Measurements from ENCODE around the gene ARHGAP26.
"Not testable (repeated sequence)": the region's sequence is repeated elsewhere in the genome, so short reads cannot be mapped to it uniquely, and the experiment has no call there.

Gene ARHGAP26

DNA sequence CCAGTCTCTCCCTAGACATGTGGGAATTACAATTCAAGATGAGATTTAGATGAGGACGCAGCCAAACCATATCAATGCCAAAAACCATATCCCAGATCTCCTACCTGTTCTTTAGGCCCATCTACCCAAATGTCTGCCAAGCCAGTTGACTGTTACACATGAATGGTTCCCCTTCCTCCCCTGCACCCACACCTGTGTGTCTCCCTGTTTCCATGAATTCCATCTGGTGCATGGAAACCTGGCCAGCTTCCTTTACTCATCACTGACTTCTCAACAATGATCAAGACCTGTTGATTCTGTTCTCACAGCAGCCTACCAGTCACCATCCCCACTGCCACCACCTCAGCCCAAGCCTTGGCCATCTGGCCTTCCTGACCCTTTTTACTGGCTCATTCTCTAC, 410.6 kb downstream of the ARHGAP26 start:
- no peak for DNase-seq

DNA sequence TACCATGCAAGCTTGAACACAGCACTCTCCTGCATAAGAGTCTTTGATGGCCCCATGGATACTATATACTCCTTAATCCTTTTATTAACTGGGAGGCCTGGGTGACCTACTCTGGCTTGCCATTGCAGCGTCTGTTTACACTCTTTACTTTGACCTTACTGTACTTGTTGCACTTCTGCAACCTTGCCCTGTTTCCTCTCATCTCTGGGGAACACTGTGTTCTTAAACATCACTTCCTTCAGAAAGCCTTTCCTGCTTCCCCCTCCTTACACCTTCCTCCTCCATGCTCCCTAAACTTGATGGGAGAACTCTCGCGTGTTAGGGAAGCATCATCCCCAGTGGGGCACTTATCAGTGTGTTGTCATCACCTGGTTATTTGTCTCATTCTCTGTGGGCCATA, 411.0 kb downstream of the ARHGAP26 start:
- DNase-seq: no peak

DNA sequence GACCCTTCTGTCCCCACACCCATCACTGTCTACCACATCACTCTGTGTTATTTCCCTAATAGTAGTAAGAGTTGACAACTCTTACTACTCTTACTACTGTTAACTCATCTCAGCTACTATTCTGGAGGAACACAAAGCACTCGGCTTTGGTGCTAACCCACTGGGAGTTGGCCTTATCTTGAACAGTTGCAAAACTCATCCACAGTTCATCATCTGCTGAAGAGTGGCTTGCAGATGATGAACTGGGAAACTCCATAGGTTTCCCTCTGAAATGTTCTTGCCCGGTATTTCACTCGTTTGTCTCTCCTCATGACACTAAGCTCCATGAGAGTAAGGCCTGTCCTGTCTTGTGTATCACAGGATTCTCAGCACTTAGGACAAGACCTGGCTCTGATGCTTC, 411.9 kb downstream of the ARHGAP26 start:
- DNase-seq: no peak

DNA sequence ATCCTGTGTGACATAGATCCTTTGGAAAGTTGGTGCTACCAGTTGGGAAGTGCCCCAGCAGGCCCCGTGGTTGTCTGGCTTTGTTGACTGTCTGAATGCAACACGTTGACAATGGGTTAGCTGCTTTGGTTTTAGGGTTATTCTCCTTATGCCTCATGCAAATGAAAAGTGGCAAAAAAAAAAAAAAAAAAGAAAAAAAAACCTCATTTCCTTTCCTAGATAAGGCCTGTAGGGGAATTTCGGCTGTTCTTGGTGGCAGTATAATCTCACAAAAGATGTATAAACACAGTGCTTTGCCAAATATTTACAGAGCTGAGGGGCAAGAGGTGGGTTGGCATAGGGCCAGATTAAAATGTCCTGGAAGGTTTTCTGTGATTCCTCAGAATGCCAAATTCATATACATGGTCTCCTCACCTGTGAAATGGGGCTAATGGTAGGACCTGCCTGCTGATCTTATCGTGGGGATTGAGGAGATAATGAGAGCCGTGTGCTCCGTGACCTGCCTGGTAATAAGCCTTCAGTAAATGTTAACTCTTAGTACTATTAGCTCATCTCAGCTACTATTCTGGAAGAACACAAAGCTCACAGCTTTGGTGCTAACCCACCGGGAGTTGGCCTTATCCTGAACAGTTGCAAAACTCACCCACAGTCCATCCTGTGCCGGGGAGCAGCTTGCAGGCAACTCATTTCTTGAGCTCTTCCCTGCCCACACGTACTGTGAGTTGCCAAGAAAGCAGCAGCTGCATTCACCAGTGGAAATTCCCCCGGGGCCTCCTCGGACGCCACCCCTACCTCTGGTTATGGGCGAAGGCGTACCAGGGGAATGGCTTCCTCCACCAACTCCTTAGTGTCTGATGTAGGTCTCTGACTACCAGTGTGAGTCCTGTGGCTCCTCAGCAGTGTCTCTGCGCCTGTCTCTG, 413.0 kb downstream of the ARHGAP26 start:
- peak; percentile 63 for DNase-seq

DNA sequence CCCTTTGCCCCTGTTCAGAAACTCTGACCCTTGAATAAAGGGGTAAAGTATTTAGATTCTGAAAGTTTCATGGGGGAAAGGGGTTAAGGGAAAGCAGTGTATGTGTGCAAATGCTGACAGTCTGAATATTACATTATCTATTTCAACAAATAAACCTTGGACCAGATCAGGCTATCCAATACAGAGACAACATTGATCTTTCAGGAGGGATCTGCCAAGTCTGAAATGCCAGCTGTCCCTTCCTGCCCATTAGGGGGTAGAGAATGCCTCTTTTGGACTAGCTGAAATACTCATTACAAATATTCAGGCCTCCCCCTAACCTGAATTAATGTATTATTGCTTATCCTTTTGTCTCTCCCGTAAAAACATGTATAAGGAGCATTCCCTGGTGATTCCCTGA, 413.8 kb downstream of the ARHGAP26 start:
- DNase-seq: no peak

DNA sequence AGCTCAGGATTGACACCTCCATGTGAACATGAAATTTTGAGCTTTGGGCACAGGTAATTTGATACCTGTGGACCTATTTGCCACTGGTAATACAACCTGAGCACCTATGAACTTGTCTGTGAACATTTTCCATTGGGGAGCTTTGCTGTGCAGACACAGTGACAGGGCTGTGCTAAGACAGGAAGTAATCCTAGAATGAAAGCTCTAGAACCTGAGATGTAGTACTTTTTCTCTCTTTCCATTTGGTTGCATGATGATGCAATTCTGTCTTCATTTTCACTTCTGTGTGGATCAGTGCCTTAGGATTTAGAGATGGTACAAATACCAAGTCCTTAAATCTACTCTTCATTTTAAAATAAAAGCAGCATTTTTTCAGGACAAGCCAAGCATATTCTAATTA, 416.4 kb downstream of the ARHGAP26 start:
- DNase-seq: no peak

DNA sequence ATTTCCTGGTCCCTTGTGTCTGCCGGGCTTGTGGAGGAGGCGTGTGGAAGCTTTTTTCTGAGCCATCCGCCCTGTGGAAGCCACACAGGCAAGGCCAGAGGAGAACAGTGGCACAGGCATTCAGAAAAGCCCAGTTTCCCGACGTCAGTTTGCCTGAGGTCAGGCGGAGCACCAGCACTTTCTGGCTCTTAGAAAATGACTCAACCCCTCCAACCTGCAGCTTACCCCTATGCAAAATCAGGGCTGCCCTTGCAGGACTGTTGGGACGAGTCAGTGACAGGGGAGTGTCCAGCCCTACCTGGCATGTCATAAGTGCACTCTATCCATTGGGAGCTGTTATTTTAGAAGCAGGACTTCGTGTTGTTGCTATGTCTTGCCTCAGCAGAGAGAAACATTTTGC, 417.3 kb downstream of the ARHGAP26 start:
- no peak for DNase-seq

DNA sequence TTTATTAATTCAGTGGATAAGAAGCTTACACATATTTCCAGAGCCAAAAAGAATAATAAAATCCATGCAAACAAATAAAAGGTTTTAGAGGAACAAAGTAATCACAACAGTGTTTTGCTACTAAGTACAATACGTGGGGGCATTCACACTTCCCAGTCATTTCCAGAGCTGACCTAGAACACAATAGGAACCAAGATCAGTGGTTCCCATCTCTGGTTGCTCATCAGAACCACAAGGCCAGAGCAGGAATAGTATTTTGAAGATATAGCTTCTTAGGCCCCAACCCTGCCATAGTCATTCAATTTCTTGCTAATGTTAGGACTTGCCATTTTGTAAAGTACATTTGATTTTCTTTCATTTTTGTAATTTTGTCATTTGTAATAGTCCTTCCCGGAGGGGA, 417.9 kb downstream of the ARHGAP26 start:
- no peak for DNase-seq

DNA sequence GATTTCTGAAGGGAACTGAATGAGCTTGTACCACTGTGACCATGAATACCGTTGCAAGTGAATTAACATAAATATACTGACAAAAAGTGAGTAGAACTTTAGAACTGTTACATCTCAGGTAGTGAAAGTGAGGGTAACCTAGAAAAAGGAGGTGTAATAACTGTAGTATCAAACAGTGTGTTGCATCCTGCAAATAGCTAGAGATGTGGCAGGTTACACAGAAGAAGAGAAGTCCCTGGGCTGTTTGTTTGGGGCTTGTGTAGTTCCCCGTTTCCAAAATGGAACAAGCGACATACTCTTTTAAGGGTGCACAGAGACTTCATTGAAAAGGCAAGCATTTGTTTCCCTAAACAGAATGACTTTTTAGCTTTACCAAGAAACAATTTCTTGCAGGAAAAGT, 418.5 kb downstream of the ARHGAP26 start:
- DNase-seq: no peak

DNA sequence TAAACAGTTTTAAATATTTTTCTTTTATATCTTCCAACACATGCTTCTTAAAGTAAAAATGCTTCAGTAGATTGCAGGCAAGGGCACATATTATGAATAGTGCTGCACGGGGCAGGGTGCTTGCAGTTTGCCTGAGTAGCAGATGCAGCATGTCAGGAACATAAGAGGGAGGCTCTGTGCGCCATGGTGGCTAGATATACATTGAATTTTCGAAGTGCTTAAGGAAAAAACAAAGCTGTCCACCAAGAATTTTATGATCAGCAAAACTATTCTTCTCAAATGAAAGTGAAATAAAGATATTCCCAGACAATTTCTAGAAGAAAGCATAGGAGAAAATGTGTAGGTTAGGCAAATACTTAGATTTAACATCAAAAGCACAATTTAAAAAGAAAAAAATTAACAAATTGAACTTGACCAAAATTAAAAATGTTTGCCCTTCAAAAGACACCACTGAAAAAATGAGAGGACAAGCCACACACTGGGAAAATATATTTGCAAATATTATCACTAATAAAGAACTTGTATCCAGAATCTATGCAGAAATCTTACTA, 420.2 kb downstream of the ARHGAP26 start:
- no peak for DNase-seq

DNA sequence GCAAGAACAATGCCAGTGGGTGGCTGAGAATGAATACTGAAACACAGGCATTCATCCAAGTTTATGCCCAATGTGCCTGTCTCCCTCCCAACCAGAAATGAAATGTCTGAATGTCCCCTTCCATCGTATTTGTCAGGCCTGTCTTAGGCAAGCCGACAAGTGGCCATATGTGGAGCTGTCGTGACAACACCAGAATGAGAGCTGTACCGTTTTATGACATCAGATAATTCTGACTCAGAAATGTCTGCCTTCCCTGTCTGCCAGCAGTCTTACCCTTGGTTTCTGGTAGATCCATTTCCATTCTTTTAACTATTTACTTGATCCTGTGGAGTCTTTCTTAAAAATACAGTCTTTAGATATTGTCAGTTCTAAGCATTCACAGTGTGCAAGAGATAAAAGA, 421.5 kb downstream of the ARHGAP26 start:
- DNase-seq: no peak

DNA sequence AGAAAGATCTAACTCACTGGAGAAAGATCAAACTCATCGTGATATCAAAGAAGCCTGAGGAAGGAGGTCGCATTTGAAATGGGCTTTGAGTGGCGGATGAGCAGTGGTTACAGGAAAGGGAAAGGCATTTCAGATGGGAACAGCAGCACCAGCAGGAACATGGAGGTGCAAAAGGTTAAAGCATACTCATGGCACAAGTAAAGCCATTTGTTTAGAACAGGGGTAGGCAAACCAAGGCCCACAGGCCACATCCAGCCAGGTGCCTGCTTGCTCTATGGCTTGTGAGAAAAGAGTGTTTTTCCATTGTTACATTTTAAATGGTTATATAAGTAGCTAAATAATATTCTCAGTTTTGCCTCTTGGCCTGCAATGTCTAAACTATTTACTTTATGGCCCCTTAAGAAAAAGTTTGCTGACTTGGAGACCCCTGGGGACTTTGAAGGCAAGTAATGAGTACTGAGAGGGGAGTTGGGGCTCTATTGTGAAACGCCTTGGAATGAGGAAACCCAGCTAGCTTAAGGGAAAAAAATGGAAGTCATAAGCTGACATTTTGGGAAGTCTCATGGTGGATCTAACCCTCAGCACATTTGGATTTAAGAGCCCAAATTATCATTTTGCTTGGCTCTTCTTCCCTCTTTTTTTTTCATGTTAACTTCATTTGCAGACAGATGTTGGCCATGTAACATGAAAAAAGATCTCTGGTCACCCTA, 422.2 kb downstream of the ARHGAP26 start:
- DNase-seq: no peak

DNA sequence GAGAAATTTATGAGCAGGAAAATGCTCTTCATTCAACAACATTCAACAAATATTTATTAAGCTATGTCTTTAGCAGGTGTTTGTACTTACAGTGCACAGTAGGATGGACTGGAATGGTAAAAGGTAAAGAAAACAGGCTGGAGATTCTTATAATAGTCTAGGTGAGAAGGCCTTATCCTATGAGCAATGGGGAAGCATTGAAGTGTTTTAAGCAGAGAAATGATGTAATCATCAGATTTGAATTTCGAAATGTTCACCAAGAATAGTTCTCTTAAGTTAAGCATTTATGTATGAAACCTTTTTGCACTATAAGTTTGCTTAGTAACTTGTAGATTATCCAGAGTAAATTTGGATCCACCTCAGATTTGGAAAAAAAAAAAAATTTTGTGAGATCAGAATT, 424.0 kb downstream of the ARHGAP26 start:
- DNase-seq: peak; percentile 47

DNA sequence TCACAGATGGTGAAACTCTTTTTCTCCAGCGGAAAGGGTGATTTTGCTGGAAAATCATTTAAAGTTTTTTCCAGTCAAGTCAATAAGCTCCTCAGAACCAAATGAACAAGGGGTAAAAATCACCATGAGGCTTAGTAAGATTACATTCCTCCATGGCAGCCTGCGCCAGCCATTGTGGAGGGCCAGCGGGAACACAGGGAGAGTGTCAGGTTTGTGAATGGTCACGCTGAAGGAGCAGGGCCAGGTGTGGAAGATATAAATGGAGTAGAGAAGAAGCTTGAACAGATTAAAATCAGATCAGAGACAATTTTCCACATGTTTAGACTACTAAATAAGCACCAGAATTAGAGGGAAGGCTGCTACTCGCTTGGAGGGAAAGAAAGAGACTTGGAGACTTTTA, 424.5 kb downstream of the ARHGAP26 start:
- DNase-seq: no peak

DNA sequence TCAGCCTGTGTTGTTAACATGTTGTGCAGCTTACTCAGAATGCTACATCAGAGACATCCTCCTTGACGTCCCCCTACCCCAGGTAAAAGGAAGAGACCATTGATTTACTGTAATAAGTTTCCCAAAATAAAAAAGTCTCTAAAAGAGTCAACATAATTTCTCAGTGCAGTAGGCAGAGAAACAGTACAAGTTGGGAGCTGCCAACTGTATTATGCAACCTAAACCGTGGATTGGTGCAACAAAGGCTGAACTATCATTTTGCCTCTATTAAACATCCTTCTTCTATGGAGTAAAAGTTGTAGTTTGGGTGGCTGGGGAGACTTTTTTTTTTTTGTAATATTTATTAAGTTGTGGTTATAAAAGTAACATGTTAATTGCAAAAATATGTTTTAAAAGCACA, 425.3 kb downstream of the ARHGAP26 start:
- DNase-seq: no peak

DNA sequence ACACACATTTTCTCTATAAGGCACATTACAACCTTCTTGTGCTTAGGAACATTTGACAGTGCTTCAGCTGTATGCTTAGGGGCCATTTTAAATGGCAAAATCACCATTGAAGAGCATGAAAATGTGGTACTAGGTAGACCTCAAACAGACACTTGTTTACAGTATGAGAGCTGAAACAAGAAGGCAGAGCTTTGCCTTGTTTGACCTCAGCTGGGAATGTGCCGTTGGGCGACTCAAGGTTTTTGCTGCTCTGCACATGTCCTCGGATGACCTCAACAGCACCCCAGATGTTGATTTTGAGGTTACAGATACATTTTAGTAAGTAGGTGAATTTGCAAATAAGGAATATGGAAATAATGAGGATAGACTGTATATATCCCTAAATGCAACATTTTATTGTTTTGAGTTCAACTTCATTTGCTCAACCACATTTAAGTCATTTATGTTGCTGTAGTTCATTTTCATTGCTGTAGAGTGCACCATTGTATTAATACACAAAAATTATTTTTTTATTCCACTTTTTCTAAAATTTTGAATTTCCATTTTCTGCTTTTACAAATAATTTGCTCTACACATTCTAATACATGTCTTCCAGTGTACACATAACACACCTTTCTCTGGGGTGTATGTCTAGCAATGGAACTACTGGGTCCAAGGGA, 426.6 kb downstream of the ARHGAP26 start:
- DNase-seq: no peak

DNA sequence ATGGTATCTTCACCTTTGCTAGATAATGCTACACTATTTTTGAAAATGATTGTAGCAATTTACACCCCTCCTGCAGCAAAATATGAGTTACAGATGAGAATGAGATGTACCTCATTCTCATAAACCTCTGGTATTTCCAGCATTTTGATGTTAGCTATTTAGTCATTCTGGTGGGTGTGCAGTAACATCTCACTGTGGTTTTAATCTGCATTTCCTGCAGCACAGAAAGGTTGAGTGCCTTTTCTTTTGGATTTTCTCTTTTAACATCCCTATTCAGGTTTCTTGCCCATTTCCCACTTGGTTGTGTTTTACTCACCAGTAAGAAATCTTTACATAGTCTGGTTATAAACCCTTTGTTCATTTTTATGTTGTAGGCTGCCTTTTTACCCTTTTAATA, 427.1 kb downstream of the ARHGAP26 start:
- DNase-seq: no peak

DNA sequence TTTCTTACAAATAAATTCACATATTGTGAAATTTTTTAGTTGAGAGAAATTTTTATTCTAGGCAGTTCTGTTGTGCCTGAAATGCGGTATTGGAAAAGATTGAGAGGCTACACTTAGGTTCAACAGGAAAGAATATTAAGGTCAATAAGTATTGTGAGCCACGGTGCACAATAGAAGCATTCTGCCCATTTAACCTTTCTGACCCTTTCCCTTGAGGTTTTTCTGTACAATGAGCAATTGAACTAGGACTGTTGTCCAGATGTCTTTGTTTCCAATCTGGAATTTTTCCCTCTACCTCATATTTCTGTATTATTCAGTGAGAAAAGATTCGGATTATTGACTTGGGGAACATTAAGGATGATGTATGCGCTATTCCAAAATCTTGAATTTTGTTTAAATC, 428.2 kb downstream of the ARHGAP26 start:
- DNase-seq: no peak

DNA sequence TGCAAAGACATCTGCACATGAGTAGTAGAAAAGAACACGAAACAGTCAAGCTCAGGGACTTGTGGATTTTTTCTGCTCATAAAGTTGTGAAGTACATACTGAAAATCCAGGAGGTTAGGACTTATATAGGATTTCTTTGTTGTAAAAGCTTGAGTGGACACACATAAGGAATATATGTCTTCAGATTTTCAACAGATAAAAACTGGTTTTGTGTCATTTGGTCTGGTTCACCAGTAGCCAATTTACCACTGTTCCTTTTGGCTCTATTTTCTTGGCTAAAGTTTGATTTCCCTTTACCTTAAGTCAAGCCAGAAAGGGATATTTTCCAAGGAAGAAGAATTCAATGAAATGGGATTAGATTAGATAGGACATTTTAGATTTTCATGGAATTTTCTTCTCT, 429.0 kb downstream of the ARHGAP26 start:
- no peak for DNase-seq

DNA sequence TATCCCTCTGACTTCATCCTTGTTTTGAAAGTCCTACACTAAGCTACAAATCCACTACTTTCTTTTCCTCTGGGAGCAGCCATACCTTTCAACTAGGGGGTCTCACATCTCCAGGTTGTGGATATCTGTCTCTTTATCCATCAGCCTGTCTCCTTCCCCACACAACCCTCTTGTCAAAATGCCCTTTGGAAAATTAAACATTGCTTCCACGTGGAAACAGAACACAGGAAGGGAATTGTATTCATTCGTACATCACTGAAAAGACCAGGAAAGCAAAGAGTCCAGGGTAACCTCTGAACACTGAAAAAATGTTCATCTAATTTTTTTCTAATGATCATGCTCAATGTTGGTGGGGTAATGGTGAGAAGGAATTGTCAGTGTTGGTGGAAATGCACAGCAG, 429.7 kb downstream of the ARHGAP26 start:
- no peak for DNase-seq

DNA sequence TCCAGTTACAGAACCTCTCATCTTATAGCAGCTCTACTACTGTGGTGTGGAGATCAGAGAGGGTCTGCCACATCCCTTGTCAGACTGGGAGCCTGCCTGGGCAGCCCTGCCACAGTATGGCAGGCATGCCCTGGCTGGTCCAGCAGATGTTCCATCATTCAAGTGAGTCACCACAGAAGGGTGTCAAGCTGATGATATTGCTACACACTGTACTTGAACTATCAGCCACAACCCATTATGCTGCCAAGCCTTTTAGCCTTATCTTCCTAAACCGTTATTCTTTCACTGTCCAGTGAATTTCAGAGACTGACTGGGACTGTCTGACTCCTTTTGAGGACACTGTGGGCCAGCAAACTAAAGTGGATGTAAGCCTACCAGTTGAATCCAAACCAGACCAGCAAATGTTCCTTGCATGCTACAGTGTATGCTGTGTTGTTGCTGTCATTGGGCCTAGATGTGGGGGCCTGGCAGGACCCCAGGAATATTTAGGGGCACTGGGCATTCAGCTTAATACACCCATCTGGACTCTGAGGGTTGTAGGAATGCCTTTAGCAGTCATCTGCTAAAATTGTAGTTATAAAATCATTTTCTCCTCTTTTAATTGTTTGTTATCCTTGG, 430.7 kb downstream of the ARHGAP26 start:
- peak; percentile 87 for DNase-seq

DNA sequence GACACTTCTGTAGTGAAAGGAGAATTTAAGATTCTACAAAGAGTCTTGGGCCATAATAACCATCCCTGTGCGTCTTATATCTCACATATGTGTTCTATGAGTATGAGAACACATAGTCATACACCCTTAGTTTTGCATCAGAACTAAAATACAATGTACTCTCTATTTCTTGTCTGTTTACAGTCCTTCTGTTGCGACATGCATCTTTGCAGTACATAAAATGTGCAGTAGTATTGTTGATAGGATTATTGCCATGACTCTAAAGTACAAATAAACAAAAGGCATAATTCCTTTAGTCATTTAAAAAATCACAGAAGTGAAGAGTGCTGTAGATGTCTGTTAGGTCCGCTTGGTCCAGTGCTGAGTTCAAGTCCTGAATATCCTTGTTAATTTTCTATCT, 431.4 kb downstream of the ARHGAP26 start:
- DNase-seq: no peak

DNA sequence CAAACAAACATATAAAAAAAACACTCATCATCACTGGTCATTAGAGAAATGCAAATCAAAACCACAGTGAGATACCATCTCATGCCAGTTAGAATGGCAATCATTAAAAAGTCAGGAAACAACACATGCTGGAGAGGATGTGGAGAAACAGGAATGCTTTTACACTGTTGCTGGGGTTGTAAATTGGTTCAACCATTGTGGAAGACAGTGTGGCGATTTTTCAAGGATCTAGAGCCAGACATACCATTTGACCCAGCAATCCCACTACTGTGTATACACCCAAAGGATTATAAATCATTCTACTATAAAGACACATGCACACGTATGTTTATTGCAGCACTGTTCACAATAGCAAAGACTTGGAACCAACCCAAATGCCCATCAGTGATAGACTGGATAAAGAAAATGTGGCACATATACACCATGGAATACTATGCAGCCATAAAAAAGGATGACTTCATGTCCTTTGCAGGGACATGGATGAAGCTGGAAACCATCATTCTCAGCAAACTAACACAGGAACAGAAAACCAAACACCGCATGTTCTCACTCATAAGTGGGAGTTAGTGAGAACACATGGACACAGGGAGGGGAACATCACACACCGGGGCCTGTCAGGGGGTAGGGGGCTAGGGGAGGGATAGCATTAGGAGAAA, 433.3 kb downstream of the ARHGAP26 start:
- not testable (repeated sequence) for DNase-seq
